ENCODE data around the gene PYGL.
"Not testable (repeated sequence)": the region's sequence is repeated elsewhere in the genome, so short reads cannot be mapped to it uniquely, and the experiment has no call there.

PYGL gene

GRCh38 chr14:50955373-50956043 lies 11.2 kb upstream of the PYGL start:
- DNase-seq (ENCODE audit: low read depth in 2 of 2, low spot score in 1 of 2): no peak

- no peak for DNase-seq (ENCODE audit: low read depth in 2 of 2, low spot score in 1 of 2)
Observed at GRCh38 chr14:50954811-50955372, 10.6 kb upstream of the PYGL start.

GRCh38 chr14:50953502-50953901 lies 9.2 kb upstream of the PYGL start:
- DNase-seq (ENCODE audit: low read depth in 2 of 2, low spot score in 1 of 2): no peak

- DNase-seq (ENCODE audit: low read depth in 2 of 2, low spot score in 1 of 2): no peak
Observed at GRCh38 chr14:50951032-50951431, 6.7 kb upstream of the PYGL start.

- no peak for DNase-seq (ENCODE audit: low read depth in 2 of 2, low spot score in 1 of 2)
Observed at GRCh38 chr14:50948205-50948604, 3.9 kb upstream of the PYGL start.

- no peak for DNase-seq (ENCODE audit: low read depth in 2 of 2, low spot score in 1 of 2)
Observed at GRCh38 chr14:50947446-50947845, 3.2 kb upstream of the PYGL start.

- no peak for DNase-seq (ENCODE audit: low read depth in 2 of 2, low spot score in 1 of 2)
Observed at GRCh38 chr14:50946234-50946935, 2.1 kb upstream of the PYGL start.

GRCh38 chr14:50944647-50945413 lies 547 bp upstream of the PYGL start:
- no peak for DNase-seq (ENCODE audit: low read depth in 2 of 2, low spot score in 1 of 2)

GRCh38 chr14:50943261-50943942 lies 881 bp downstream of the PYGL start:
- DNase-seq (ENCODE audit: low read depth in 2 of 2, low spot score in 1 of 2): no peak

- not testable (repeated sequence) for DNase-seq (ENCODE audit: low read depth in 2 of 2, low spot score in 1 of 2)
Observed at GRCh38 chr14:50941638-50942037, 2.6 kb downstream of the PYGL start.

- DNase-seq (ENCODE audit: low read depth in 2 of 2, low spot score in 1 of 2): no peak
Observed at GRCh38 chr14:50941151-50941550, 3.1 kb downstream of the PYGL start.

GRCh38 chr14:50937800-50938199 lies 6.5 kb downstream of the PYGL start:
- DNase-seq (ENCODE audit: low read depth in 2 of 2, low spot score in 1 of 2): no peak

- no peak for DNase-seq (ENCODE audit: low read depth in 2 of 2, low spot score in 1 of 2)
Observed at GRCh38 chr14:50937325-50937724, 7.0 kb downstream of the PYGL start.

- DNase-seq (ENCODE audit: low read depth in 2 of 2, low spot score in 1 of 2): no peak
Observed at GRCh38 chr14:50936882-50937281, 7.4 kb downstream of the PYGL start.

GRCh38 chr14:50936016-50936340 lies 8.3 kb downstream of the PYGL start:
- no peak for DNase-seq (ENCODE audit: low read depth in 2 of 2, low spot score in 1 of 2)

- DNase-seq (ENCODE audit: low read depth in 2 of 2, low spot score in 1 of 2): no peak
Observed at GRCh38 chr14:50935126-50936015, 8.9 kb downstream of the PYGL start.

- no peak for DNase-seq (ENCODE audit: low read depth in 2 of 2, low spot score in 1 of 2)
Observed at GRCh38 chr14:50932592-50933495, 11.4 kb downstream of the PYGL start.

- DNase-seq (ENCODE audit: low read depth in 2 of 2, low spot score in 1 of 2): no peak
Observed at GRCh38 chr14:50932156-50932555, 12.1 kb downstream of the PYGL start.

GRCh38 chr14:50931559-50931958 lies 12.7 kb downstream of the PYGL start:
- DNase-seq (ENCODE audit: low read depth in 2 of 2, low spot score in 1 of 2): no peak
